Breast epithelium (tissue), 3 donors: ENCODE data around the gene PRCD.

Source experiments
- CTCF ChIP-seq, 3 donors: fragments of 450-650 bp; IDR thresholded peaks; one replicate each; pipeline ENCODE4 v1.5.1; 2016 to 2017; ENCODE audit warnings: antibody characterized with exemption in 3 of 3, mild to moderate bottlenecking in 3 of 3, moderate library complexity in 3 of 3
- POLR2AphosphoS5 ChIP-seq, 3 donors: sonication (generic); formaldehyde crosslinking; IDR thresholded peaks; one replicate each; pipeline ENCODE4 v1.6.1; 2017; ENCODE audit warnings: antibody characterized with exemption in 3 of 3

GRCh38 chr17:76499267-76499667, 40.6 kb upstream of the PRCD start:
- TF ChIP-seq POLR2AphosphoS5 (IDR thresholded peaks at IDR 0.05) = no peak
- no peak for TF ChIP-seq CTCF (IDR thresholded peaks at IDR 0.05)
